ENCODE results near the gene SH3PXD2A.
"Not testable (repeated sequence)": the region's sequence is repeated elsewhere in the genome, so short reads cannot be mapped to it uniquely, and the experiment has no call there.

The SH3PXD2A gene

DNA sequence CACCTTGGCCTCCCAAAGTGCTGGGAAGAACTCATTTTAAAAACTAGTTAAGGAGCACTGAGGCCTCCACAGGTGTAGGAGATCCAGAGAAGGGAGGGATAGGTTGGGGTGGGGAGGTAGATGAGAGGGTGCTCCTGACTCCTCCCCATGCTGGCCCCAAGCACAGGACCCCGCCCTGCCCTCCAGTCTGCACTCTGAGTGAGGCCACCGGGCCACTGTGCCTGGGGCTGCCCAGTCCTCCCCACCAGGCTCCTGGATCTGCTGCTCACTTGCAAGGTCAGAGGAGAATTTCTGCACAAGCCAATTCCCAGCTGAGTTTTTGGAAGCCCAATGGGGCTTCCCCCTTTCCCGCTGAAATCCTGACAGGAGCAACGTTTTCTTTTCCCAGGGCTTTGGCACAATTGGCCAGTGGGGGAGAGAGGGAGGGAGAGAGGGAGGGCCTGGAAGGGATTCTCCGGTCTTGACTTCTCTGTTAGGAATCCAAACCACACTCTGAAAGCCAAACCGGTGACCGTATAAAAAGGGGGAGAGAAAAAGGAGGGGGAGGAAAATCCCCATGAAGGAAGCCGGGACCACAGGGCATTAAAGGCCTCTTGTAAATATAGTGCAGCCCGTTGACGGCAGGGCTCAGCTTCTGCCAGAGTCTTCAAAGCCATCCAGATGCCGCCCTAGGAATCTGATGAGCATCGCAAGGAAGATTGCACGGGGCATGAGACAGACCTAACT lies 116.2 kb downstream of the SH3PXD2A start:
- DNase-seq: peak; percentile 63

DNA sequence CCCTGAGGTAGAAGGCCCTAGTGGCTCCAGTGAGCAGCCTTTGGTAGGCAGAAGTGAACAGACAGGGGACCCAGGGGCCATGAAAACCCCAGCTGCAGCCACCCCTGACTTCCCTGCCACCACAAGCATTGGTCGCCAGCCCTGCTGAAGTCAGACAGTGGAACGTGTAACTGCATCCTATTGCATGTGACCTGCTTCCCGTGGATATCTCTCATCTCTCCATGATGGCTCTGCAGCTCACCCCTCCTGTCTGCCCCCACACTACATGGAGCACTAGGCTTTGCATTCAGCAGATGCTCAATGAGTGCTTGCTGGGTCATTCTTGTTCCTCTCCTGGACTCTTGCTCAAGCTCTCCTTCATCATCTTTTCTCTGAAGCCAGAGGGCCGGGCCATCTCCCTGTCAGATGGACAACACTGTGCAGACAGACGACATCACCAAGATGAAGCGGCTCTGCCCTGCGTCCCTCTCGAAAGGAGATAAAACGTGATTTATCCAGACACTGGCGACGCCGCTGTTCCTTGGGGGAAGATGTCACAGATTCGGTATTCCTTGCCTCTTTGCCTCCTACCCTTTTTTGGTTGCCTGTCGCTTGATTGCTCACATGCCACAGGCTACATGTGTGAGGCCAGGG lies 117.5 kb downstream of the SH3PXD2A start:
- DNase-seq: no peak

DNA sequence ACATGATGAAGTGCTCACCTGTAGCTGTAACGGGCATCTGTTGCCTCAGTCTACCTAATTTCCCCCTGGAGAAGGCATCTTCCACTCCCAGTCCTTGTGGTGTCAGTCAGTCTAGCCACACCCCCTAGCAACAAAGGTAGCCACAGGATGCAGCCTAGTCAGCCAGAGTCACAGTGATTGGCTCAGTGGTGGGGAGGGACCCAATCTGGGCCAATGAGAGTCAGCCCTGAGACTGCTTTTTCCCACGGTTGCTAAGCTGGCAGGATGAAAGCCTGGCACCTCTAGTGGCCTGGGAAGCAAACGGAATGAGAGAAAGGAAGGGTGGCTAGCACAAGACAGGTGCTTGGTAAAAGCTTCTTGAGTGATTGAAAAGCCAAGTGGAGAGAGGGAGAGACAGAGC lies 118.6 kb downstream of the SH3PXD2A start:
- peak; percentile 75 for DNase-seq

DNA sequence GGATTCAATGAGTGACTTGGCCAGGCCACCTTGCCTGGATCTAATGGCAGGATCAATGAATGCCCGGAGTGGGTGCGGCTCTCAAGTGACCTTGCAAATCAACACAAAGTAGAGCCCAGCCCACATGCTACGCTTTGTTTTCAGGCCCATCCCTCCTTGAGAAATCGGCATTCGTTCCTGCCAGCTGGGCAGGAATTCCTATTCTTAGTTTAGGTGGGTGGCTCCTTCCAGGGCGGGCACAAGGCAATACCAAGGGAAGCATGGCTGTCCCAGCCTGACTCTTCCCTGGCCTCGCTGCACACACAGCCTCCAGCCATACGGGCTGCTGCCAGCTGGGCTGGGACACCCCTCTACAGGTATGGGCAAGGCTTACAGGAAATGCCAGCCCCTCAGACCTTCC lies 119.3 kb downstream of the SH3PXD2A start:
- DNase-seq: no peak

DNA sequence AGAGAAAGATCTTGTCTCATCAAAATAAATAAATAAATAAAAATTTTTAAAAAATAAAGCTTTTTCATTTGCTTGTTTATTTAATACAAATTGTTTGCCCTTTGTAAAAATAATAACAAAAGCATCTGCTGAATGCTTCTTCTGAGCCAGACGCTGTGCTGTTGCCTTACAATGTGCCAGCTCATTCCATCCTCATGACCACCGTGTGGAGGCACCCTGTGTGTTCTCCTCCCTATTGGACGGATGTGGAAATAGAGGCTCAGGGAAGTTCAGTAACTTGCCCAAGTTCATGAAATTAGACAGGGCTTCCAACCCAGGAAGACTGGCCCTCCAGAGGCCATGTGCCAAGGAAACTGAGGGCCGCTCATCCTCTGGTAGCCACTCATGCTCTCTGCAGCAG lies 120.6 kb downstream of the SH3PXD2A start:
- DNase-seq: no peak

DNA sequence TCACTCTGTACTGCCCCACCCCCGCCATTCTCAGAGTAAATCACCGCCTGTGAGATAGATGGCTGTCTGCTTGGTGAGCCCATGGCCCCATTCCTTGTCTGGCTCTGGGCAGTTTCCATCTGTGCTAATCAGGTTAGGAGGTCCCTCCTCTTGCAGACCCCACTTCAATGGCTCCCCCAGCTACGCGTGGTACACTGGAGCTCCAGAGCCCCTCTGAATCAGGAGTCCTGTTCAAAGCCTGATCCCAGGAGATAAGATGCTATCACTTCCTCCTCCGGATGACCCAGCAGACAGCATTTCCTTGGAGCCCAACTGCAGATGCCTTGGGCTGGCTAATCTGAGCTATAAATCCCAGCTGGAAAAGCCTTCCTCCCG lies 122.3 kb downstream of the SH3PXD2A start:
- DNase-seq: peak; percentile 69

DNA sequence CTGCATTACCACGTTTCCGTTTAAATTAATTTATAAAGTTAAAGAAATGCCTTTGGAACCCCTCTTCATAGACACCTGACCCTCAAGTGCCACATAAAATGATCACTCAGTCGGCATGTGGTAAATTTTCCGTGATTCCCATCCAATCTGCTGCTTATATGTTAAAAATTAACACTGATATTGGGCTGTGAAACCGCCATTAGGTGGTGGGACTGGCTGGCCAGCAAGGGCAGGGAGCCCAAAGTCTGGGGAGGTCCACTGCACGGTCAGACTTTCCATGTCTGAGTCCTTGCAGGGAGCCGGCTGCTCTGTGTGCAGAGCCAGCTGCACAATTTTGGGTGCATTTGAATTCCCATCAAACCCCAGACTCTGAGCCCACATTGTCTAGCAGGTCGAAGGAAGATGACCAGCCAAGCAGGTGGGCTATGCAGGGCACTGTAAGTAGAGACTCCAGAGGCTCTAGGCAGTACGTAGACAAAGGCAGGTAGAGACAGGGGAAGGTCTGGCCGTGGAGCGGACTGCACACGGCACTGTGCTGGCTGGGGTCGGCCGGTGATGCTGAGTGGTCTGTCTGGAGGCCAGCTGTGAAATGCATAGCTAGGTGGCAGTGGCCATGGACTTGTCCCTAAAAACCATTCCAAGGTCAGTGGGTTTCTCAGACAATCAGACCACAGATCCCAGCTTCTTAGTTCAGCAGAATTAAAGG lies 122.9 kb downstream of the SH3PXD2A start:
- DNase-seq: no peak

DNA sequence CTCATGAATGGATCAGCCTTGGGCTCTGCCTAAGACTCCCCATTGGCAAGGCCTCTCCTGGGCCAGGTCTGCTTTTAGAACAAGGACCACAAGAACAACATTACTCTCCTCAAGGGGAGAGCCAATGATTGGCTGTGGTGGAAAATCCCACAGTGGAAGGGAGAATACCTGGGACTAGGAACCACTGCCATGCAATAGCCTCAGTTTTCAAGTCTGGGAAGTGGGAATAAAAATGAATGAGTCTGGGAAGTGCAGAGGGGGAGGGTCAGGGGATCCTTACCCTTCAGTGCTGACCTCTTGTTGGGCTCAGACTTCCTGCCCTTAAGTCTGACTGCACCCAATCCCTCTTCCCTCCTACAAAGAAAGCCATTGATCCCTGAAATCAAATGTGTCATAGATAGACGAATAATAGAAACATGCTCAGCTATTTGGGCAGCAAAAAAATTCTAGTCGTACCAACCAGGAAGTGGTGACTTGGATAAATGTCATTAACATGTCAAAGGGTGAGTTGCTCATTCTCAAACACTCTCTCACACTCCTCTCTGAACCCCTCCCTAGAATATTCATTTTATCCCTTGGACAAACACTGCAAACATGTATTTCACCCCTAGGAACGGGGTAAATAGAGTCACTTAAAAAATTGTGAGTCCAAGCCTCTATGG lies 123.6 kb downstream of the SH3PXD2A start:
- DNase-seq: no peak

DNA sequence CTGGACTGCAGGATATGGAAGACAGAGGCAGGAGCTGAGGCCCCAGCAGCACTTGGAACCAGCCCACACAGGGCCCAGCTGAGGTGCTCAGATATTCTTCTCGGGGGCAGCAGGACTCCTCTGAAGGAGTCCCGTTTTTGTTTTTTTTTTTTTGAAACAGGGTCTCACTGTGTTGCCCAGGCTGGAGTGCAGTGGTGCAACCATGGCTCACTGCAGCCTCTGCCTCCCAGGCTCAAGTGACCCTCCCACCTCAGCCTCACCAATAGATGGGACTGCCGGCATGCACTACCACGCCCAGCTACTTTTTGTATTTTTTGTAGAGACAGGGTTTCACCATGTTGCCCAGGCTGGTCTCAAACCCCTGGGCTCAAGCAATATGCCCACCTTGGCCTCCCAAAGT lies 124.3 kb downstream of the SH3PXD2A start:
- DNase-seq: not testable (repeated sequence)

DNA sequence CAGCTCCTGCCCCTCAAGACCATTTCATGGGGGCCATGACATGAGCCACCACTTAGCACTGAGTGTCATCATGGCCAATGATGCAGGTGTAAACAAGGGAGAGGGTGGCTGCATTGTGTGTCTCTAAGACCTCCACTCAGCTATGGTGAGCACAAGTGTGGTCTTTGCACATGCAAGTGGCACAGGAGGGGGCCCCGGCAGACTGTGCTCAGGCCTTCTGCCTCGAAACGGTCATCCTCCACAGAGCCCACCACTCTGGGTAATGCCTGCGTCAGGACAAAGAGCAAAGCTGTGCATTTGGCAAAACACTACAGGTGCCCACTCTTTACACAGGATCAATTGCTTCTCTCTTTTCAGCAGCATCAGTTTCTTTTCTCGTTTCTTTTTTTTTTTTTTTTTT lies 125.5 kb downstream of the SH3PXD2A start:
- DNase-seq: no peak

DNA sequence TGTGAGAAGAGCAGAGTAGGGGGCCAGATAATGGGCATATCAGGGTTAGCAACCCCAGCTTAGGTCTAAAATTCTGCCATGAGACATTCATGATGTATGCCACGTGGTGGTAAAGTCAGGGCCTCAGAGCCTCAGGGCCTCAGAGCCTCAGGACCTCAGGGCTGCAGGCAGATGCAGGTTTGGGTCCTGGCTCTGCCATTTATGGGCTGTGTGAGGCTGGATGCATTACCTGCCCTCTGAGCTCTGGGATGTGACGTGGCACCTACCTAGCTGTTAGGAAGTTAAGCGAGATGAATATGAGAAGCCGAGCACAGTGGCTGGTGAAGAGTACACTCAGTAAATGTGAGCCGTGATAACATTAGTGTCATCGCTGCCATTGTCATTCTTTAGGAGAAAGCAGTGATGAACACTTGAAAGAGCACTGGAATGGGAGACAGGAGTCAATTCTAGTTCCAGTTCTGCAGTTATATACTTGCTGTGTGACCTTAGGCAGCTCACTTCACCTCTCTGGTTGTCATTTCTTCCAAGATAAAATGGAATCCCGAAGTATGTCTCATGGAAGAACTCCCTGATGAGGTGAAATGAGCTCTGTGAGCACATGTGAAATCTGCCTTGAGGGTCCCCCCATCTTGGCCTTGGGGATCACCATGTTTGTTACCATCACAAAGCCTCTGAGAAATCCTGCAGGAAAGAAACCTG lies 127.2 kb downstream of the SH3PXD2A start:
- DNase-seq: no peak

DNA sequence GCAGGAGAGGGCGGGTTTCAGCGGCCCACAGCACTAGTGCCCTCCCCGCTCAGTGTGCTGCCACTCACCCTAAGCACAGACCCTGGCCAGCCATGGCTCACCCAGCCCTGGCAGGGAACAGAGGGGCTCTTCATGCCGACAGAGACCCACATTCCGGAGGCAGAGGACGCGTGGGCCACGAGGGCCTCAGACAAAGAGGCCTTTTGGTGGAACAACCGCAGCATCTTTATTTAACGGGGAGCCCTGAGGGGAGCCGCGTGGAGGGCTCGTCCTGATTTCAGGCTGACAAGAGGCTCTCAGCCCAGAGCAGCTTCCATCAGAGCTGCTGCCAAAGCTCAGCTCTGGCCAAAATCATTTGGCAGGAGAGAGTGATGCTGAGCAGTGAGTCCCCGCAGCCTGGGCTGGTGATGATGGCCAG lies 127.8 kb downstream of the SH3PXD2A start:
- DNase-seq: no peak

DNA sequence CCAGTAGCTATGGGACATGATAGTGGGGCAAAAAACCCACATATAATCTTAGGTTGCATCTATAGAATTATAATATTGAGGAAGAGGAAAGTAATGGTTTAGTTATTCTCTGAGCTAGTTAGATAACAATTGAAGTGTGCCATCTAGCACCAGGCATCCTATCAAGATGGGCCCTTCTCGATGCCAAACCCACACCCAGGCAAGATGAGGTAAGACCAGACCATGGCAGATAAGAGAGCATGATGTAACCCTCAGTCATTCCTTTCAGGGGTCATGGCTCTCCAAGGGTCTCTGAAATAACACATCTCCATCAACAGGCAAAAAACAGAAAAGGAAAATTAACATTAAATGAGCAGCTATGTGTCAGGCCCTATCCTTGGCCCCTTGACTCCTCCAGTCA lies 128.7 kb downstream of the SH3PXD2A start:
- DNase-seq: no peak

DNA sequence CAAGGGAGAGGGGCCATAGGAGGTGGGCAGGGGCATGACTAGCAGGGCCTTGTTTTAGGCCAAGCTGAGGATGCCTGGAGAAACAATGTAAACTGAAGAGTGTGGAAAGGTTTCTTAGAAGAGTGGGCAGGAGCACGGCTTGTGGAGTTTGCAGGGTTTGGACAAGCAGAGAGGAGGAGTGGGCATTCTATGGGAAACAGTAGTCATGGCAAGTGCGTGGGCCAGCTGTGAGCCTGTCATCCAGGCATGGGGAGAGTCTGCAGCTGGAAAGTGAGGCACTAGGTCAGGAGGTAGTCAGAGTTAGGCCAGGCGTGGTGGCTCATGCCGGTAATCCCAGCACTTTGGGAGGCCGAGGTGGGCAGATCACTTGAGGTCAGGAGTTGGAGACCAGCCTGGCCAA lies 130.1 kb downstream of the SH3PXD2A start:
- no peak for DNase-seq

DNA sequence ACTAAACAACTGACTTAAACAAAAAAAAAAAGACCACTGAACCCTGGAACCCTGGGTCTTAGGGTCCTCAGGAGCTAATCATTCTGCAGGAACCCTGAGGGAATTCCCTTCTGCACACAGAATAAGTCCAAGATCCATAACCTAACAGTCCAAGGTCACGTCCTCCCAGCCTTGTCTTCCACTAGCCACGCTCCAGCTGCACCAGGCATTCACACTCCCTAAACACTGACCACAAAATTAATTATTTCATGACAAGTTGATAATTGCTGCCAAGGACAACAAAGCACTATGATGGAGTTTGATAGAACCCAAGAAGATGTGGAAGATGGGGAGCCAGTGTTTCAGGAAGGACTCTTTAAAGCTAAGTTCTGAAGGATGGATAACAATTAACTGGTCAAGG lies 130.6 kb downstream of the SH3PXD2A start:
- no peak for DNase-seq

DNA sequence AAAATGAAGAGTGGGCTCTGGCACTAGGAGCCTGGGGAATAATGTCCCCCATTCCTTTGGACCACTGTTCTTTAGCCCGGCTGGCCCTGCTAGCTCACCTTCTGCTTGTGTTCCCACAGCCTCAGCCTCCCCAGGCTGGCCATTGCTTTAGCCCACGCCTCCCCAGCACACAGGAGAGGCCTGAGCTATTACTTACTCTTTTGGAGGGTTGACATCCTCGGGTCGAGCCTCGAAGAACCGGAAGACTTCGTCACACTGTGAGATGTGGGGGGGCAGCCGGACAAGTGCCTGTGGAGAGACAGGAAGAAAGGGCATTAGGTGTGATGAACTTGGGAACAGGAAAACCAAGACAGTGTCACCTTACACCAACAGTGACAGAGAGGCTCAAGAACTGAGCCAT lies 131.3 kb downstream of the SH3PXD2A start:
- no peak for DNase-seq

DNA sequence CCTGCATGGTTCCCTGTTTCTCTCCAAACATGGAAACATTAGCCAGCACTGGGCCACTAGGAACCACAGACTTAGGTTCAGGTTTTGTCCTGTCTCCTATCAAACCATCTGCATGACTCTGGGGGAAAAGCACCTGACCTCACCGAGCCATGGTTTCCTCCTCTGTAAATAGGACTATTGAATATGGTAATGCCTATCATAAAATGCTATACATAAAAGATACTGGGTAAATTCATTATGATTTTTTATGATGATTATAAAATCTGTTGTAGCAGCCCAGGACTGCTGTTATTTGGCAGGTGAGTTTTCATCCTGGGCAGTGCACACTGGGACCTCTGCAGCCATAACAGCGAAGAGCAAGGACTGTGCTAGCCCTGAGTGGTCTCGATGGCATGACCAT lies 131.8 kb downstream of the SH3PXD2A start:
- no peak for DNase-seq

DNA sequence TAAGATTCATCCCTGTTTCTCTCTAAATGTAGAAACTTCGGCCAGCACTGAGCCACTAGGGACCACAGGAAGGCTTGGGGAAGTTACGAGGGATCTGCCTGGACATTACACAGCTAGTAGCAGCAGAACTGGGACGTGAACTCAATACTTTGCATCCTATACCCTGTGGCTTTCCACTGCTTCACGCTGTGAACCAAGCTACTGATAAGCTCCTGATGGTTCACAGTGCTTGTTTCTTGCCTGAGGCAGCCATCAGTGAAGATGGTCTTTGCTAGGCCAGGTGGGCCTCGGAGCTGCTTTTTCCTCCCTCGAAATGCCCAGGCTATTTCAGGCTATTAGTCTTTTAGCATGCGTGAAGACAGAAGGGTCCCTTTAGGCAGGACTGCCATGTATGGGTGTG lies 132.7 kb downstream of the SH3PXD2A start:
- no peak for DNase-seq

DNA sequence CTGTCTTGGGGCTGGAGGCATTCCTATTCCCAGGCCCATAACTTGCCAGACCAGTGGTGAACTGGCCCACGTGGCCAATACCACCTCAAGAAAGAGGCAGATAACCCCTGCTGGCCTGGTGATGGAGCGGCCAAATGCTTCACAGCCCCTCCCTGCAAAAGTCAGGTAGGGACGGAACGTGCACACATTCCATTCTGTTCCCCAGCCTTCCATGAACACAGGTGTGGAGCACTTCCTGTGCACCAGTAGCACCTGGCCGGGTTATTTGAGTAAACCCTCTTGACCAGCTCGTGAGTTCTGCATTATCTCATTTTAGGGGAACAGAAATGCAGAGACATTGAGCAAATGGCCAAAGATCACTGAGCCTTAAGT lies 134.4 kb downstream of the SH3PXD2A start:
- DNase-seq: no peak

DNA sequence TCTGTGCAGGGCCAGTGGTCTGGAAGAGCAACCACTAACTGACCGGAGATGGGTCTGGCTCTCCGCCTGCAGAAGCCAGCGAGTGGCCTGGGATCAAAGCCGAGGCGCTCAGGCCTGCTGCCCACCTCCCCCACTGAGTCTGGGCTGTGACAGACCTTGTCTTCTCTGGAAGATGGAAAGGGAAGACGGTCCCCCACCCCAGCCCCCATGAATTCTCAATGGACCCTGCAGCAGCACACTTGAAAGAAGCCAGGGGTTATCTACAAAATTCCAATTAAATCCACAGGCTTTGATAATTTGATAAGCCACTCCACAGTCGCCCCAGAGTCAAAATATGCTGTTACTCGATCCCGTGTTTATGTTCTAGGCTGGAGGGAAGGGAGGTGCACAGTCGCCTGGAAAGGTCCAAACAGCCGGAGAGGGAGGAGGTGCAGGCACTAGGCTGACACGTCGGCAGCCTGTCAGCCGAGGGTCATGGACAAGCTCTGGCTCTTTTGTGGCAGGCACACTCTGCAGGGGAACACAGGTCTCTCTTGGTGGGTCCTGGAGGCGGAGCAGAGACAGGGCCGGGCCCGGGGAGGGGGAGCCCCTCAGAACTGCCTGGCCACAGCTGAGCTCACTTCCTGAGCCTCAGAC lies 134.9 kb downstream of the SH3PXD2A start:
- no peak for DNase-seq

DNA sequence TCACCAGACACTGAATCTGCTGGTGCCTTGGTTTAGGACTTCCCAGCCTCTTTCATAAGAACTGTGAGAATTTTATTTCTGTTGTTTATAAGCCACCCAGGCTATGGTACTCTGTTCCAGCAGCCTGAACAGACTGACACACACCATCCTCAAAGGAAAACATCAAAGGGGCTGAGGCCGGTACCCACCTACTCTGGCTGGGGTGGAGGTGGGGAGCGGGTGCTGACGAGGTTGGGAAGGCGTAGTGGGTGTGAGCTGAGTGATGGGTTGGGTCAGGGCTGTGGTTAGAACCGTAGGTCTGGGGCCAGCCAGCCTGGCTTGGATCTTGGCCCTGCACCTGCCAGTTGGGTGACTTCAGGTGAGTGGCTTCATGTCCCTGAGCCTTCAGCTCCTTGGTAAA lies 136.3 kb downstream of the SH3PXD2A start:
- no peak for DNase-seq

DNA sequence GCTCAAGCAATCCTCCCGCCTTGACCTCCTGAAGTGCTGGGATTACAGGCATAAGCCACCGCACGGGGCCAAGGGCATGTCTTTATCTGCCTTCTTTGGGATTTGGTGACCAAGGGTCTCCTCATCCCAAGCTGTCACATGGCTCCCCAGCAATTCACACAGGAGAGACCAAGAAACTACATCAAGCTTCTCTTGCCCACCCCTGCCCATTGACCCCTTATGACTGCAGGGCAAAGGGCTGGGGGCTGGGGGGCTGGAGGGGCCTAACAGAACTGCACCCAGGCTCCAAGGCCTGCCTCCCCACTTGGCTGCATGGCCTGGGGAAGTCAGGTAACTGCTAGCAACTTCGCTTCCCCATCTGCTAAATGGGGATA lies 137.1 kb downstream of the SH3PXD2A start:
- no peak for DNase-seq

All from NCI-H82 (cell line).